GM12878 (cell line): ENCODE data around the gene CTNNA2. TPM values are rescaled to one million over a fixed set of nuclear protein-coding genes. Genes with fewer than 3 reads are reported as not detected.

ENCODE experiments used
- ATAC-seq: fragments of 200-7000 bp; cut with Tn5 transposase; 3 replicates; pipeline ENCODE4 v1.9.1; 2020; ENCODE audit warnings: mild to moderate bottlenecking, moderate library complexity
- BruUV-seq: library from RNA; stranded (reverse); fragments of 400-500 nt; replicated peaks from 2 replicates; lab custom pipeline; 2021; lab: Mats Ljungman, UMichigan
- CTCF ChIA-PET: fragments of 300-600 bp; sonication (Branson Sonifier 250); formaldehyde crosslinking; extraction: SDS; loops from one replicate; lab custom pipeline; 2021; ENCODE audit warnings: inconsistent platforms; lab: Yijun Ruan, JAX
- POLR2A ChIA-PET: fragments of 350-600 bp; formaldehyde crosslinking; extraction: SDS; loops from one replicate; lab custom pipeline; 2021; ENCODE audit warnings: inconsistent platforms; lab: Charles Lee
- RAD21 ChIA-PET: fragments of 300-600 bp; sonication (Branson Sonifier 250); formaldehyde crosslinking; loops from one replicate; lab custom pipeline; 2023; ENCODE audit warnings: antibody characterized with exemption; ENCODE audit not compliant: unreplicated experiment; lab: Charles Lee
- SMC1A ChIA-PET: fragments of 300-600 bp; sonication (Branson Sonifier 250); formaldehyde crosslinking; loops from one replicate; lab custom pipeline; 2023; ENCODE audit not compliant: unreplicated experiment, uncharacterized antibody; lab: Charles Lee
- DNase-seq: peaks from one replicate; pipeline ENCODE4 v3.0.0-alpha.2; 2011; ENCODE audit warnings: low read depth, low spot score
- FAIRE-seq: peaks from 3 replicates; lab custom pipeline; 2011; peaks lifted over from hg19 to GRCh38; lab: Jason Lieb, UNC
- H2AFZ ChIP-seq: 2 replicates; pipeline ENCODE4 v1.6.0; 2011; ENCODE audit warnings: low read depth, low read length, control low read depth; ENCODE audit not compliant: control insufficient read depth
- H3K27ac ChIP-seq: 2 replicates; pipeline ENCODE4 v1.5.1; 2011; ENCODE audit warnings: control low read depth; ENCODE audit not compliant: control insufficient read depth, insufficient read depth
- H3K27me3 ChIP-seq, 2 experiments: replicated peaks in 1 of 2; 2 replicates each; pipeline versions ENCODE4 v1.6.0 to v1.6.1; 2011; ENCODE audit warnings: low read length in 1 of 2; ENCODE audit not compliant: control insufficient read depth in 2 of 2, insufficient read depth in 2 of 2
- H3K36me3 ChIP-seq, 2 experiments: 2 replicates each; pipeline ENCODE4 v1.5.1; 2011; ENCODE audit warnings: low read length in 1 of 2; ENCODE audit not compliant: control insufficient read depth in 2 of 2, insufficient read depth in 2 of 2
- H3K4me1 ChIP-seq: 2 replicates; pipeline ENCODE4 v1.6.1; 2011; ENCODE audit warnings: mild to moderate bottlenecking, low read length, moderate library complexity, mixed read lengths; ENCODE audit not compliant: control insufficient read depth, insufficient read depth
- H3K4me2 ChIP-seq: 2 replicates; pipeline ENCODE4 v1.6.0; 2011; ENCODE audit warnings: control low read depth; ENCODE audit not compliant: control insufficient read depth, insufficient read depth
- H3K4me3 ChIP-seq: fragments of 200-600 bp; sonication (generic); 2 replicates; pipeline ENCODE4 v1.5.1; 2016
- H3K79me2 ChIP-seq: 2 replicates; pipeline ENCODE4 v1.6.0; 2011; ENCODE audit warnings: low read length; ENCODE audit not compliant: control insufficient read depth, insufficient read depth
- H3K9ac ChIP-seq: 2 replicates; pipeline ENCODE4 v1.8.0; 2011; ENCODE audit warnings: low read length, control low read depth, mixed read lengths; ENCODE audit not compliant: control insufficient read depth, insufficient read depth
- H3K9me3 ChIP-seq: replicated peaks from 3 replicates; pipeline ENCODE4 v1.5.1; 2011; ENCODE audit warnings: mild to moderate bottlenecking, low read length; ENCODE audit not compliant: control insufficient read depth, insufficient read depth
- H4K20me1 ChIP-seq: 2 replicates; pipeline ENCODE4 v1.6.0; 2011; ENCODE audit not compliant: control insufficient read depth, insufficient read depth
- CHD1 ChIP-seq: IDR thresholded peaks from 2 replicates; pipeline ENCODE4 v1.6.1; 2012; ENCODE audit warnings: low read depth, low read length, improper control_type of control experiment
- GABPA ChIP-seq: IDR thresholded peaks from 2 replicates; pipeline ENCODE4 v1.6.1; 2014; ENCODE audit warnings: antibody characterized with exemption, low read depth, mild to moderate bottlenecking, inconsistent platforms
- GATAD2B ChIP-seq: fragments of 450-650 bp; conservative IDR thresholded peaks from 2 replicates; pipeline ENCODE4 v1.6.1; 2017; ENCODE audit warnings: low read depth, mild to moderate bottlenecking, moderate library complexity
- HDAC6 ChIP-seq: fragments of 200-600 bp; sonication (generic); IDR thresholded peaks from one replicate; pipeline ENCODE4 v1.8.0; 2017; ENCODE audit warnings: antibody characterized with exemption; ENCODE audit not compliant: unreplicated experiment
- KAT2A ChIP-seq: conservative IDR thresholded peaks from 2 replicates; pipeline ENCODE4 v1.6.1; 2011; ENCODE audit warnings: low read depth, low read length; ENCODE audit not compliant: control insufficient read depth
- KDM1A ChIP-seq: fragments of 200-600 bp; sonication (generic); IDR thresholded peaks from 2 replicates; pipeline ENCODE4 v1.6.1; 2016; ENCODE audit warnings: borderline replicate concordance
- MAX ChIP-seq: IDR thresholded peaks from 2 replicates; pipeline ENCODE4 v1.6.1; 2012; ENCODE audit warnings: low read depth, low read length, improper control_type of control experiment
- MEF2A ChIP-seq: IDR thresholded peaks from 2 replicates; pipeline ENCODE4 v1.6.1; 2011; ENCODE audit warnings: low read depth, mild to moderate bottlenecking, low read length, moderate library complexity; ENCODE audit not compliant: insufficient read depth
- RAD51 ChIP-seq: fragments of 450-650 bp; IDR thresholded peaks from 2 replicates; pipeline ENCODE4 v1.6.1; 2016; ENCODE audit warnings: moderate library complexity, mild to moderate bottlenecking, inconsistent platforms
- RB1 ChIP-seq: fragments of 450-650 bp; formaldehyde crosslinking; IDR thresholded peaks from 2 replicates; pipeline ENCODE4 v1.6.1; 2017; ENCODE audit warnings: mild to moderate bottlenecking, borderline replicate concordance
- ZBED1 ChIP-seq: IDR thresholded peaks from 2 replicates; pipeline ENCODE4 v1.6.1; 2016; ENCODE audit warnings: borderline replicate concordance
- ZSCAN29 ChIP-seq: fragments of 450-650 bp; IDR thresholded peaks from 2 replicates; pipeline ENCODE4 v1.6.1; 2017; ENCODE audit warnings: mild to moderate bottlenecking, moderate library complexity
- WGBS: methylation state at CpG from one replicate; pipeline ENCODE4 v1.1.6; 2016; ENCODE audit warnings: low lambda C conversion rate; ENCODE audit not compliant: insufficient replicate concordance, insufficient coverage; ENCODE audit errors: missing lambda C conversion rate; 5-methylcytosine and 5-hydroxymethylcytosine counted together
- in situ Hi-C: fragments of 300-500 bp; cut with MboI; formaldehyde crosslinking; loops from 9 replicates; pipeline ENCODE4 v1.14.3; 2018; ENCODE audit warnings: mixed read lengths
- intact Hi-C: fragments of 100-400 bp; cut with micrococcal nuclease; formaldehyde crosslinking; loops from one replicate; pipeline ENCODE4 v1.14.2; 2022; ENCODE audit not compliant: unreplicated experiment
- polyA plus RNA-seq, 11 experiments: library from polyadenylated mRNA; depleted of rRNA in 4 of 11; unstranded in 6 of 11; stranded (reverse) in 5 of 11; fragments of >200 nt; fragmentation: Nextera tagmentation in 4 of 11; fragmentation: Illumina TruSeq in 1 of 11; extraction: Ambion mirVana in 4 of 11; extraction: Trizol in 1 of 11; gene quantifications; 1 replicate in 1 of 11; 2 replicates in 10 of 11; pipeline versions ENCODE4 v1.2.1 to v1.2.3, GENCODE V29; 2011 to 2016; ENCODE audit warnings: inconsistent platforms in 2 of 11, missing spikeins in 2 of 11, low read depth in 1 of 11
- total RNA-seq, 4 experiments: library from RNA; depleted of rRNA in 3 of 4; stranded (reverse); fragments of >200 nt in 3 of 4; fragmentation: Illumina TruSeq in 1 of 4; extraction: Trizol in 1 of 4; gene quantifications; 2 replicates each; pipeline versions ENCODE4 v1.2.1 to v1.2.3, GENCODE V29; 2013 to 2021

Gene CTNNA2
- total and polyA plus RNA-seq, 10 of the 15 experiments (the other 5 are each of a cell fraction or from before 2014, with no cell fraction given): 2.4 to 36.2 (median 6.6) TPM

GRCh38 chr2:80001701-80002101 is 488.9 kb downstream of the CTNNA2 start:
- H3K4me3 ChIP-seq: no peak overlapping the region
- no peaks in the 10 kb centered on the region for H4K20me1 ChIP-seq
- H3K4me2 ChIP-seq: no peak overlapping the region
- CTCF ChIA-PET: no interaction called here
- FAIRE-seq (no peak), ATAC-seq (no peak), DNase-seq (no peak)
- TF ChIP-seq RAD51 (no peak), KDM1A (no peak), ZSCAN29 (no peak), GATAD2B (no peak), ZBED1 (no peak), KAT2A (no peak), CHD1 (no peak), GABPA (no peak), HDAC6 (no peak), RB1 (no peak), MEF2A (no peak), MAX (no peak)
- WGBS: 3% methylated on average over 5 of the region's 5 CpGs
- no peak overlapping the region for H3K9ac ChIP-seq
- in situ Hi-C loops (no loop called here), intact Hi-C loops (no loop called here)
- no peak overlapping the region for H2AFZ ChIP-seq
- H3K27me3 ChIP-seq: no peaks in the 10 kb centered on the region
- H3K27ac ChIP-seq: no peak overlapping the region
- POLR2A ChIA-PET: no interaction called here
- RAD21 ChIA-PET: no interaction called here
- H3K4me1 ChIP-seq: no peaks in the 10 kb centered on the region
- no peaks in the 10 kb centered on the region for H3K36me3 ChIP-seq
- SMC1A ChIA-PET: no interaction called here
- BruUV-seq: no TSS peak
- no peaks in the 10 kb centered on the region for H3K79me2 ChIP-seq
- no peaks in the 10 kb centered on the region for H3K9me3 ChIP-seq
